ENCODE data around the gene ZNF444. TPM values are rescaled to one million over a fixed set of nuclear protein-coding genes. Genes with fewer than 3 reads are reported as not detected.

The ZNF444 gene
- polyA plus RNA-seq, 1 experiment = 9.9 TPM

- no peak overlapping the region for H3K4me3 ChIP-seq (ENCODE audit: low read depth, low read length)
- TF ChIP-seq, protein P1, sequence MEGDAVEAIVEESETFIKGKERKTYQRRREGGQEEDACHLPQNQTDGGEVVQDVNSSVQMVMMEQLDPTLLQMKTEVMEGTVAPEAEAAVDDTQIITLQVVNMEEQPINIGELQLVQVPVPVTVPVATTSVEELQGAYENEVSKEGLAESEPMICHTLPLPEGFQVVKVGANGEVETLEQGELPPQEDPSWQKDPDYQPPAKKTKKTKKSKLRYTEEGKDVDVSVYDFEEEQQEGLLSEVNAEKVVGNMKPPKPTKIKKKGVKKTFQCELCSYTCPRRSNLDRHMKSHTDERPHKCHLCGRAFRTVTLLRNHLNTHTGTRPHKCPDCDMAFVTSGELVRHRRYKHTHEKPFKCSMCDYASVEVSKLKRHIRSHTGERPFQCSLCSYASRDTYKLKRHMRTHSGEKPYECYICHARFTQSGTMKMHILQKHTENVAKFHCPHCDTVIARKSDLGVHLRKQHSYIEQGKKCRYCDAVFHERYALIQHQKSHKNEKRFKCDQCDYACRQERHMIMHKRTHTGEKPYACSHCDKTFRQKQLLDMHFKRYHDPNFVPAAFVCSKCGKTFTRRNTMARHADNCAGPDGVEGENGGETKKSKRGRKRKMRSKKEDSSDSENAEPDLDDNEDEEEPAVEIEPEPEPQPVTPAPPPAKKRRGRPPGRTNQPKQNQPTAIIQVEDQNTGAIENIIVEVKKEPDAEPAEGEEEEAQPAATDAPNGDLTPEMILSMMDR (IDR thresholded peaks at IDR 0.05; ENCODE audit: low read depth, low read length) = no peak
- no peaks in the 10 kb centered on the region for H3K27me3 ChIP-seq (ENCODE audit: control insufficient read depth, insufficient read depth, low read length)
- POLR2A ChIA-PET = no interaction called here
- no peak overlapping the region for H3K27ac ChIP-seq (ENCODE audit: low read depth, low read length)
- no peaks in the 10 kb centered on the region; the same call in 1 of the 2 replicates for H3K9me3 ChIP-seq (ENCODE audit: control insufficient read depth, insufficient read depth, low read length)
- DNase-seq (ENCODE audit: low read depth, low spot score) = no peak
- CTCF ChIA-PET = interaction anchor here (0.7 kb wide), 1 partner anchor 49 kb away, joined by 3 read pairs; no protein-coding TSS in a partner anchor
Observed at GRCh38 chr19:56115490-56115889, 25.6 kb upstream of the ZNF444 start.

DNA sequence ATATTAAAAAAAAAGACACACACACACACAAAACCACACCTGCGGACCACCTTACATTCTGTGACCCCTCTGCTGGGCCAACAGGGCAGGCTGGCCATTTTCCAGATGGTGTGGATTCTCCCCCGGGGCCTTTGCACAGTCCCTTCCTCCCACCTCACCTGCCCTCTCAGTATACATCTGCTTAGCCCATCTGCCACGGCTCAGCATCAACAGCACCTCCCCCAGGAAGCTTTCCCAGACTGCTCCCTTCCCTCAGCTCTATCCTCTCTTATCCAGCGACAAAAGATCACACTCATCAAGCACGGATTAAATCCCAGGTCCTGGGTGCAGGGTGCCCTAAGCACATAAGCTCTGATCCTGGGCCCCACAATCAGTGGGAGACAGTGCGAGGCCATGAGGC is 24.5 kb upstream of the ZNF444 start:
- TF ChIP-seq, protein P1 (IDR thresholded peaks at IDR 0.05; ENCODE audit: low read depth, low read length) = no peak
- Histone ChIP-seq H3K27me3 (ENCODE audit: control insufficient read depth, insufficient read depth, low read length) (no peaks in the 10 kb centered on the region), H3K9me3 (ENCODE audit: control insufficient read depth, insufficient read depth, low read length) (no peaks in the 10 kb centered on the region; the same call in 1 of the 2 replicates), H3K27ac (ENCODE audit: low read depth, low read length) (no peak overlapping the region), H3K4me3 (ENCODE audit: low read depth, low read length) (no peak overlapping the region)
- no peak for DNase-seq (ENCODE audit: low read depth, low spot score)
- POLR2A ChIA-PET = no interaction called here
- CTCF ChIA-PET = no interaction called here

- Histone ChIP-seq H3K4me3 (ENCODE audit: low read depth, low read length) (no peak overlapping the region), H3K27me3 (ENCODE audit: control insufficient read depth, insufficient read depth, low read length) (no peaks in the 10 kb centered on the region), H3K27ac (ENCODE audit: low read depth, low read length) (no peak overlapping the region), H3K9me3 (ENCODE audit: control insufficient read depth, insufficient read depth, low read length) (no peaks in the 10 kb centered on the region; the same call in 1 of the 2 replicates)
- TF ChIP-seq, protein P1 (IDR thresholded peaks at IDR 0.05; ENCODE audit: low read depth, low read length) = no peak
- no peak for DNase-seq (ENCODE audit: low read depth, low spot score)
- ChIA-PET POLR2A (no interaction called here), CTCF (no interaction called here)
Observed at GRCh38 chr19:56117376-56117884, 23.7 kb upstream of the ZNF444 start.

GRCh38 chr19:56117889-56118288 is 23.2 kb upstream of the ZNF444 start:
- Histone ChIP-seq H3K4me3 (ENCODE audit: low read depth, low read length) (no peak overlapping the region), H3K9me3 (ENCODE audit: control insufficient read depth, insufficient read depth, low read length) (no peaks in the 10 kb centered on the region; the same call in 1 of the 2 replicates), H3K27ac (ENCODE audit: low read depth, low read length) (peak overlapping the region; percentile 2), H3K27me3 (ENCODE audit: control insufficient read depth, insufficient read depth, low read length) (no peaks in the 10 kb centered on the region)
- POLR2A ChIA-PET = no interaction called here
- TF ChIP-seq, protein P1 (IDR thresholded peaks at IDR 0.05; ENCODE audit: low read depth, low read length) = no peak
- DNase-seq (ENCODE audit: low read depth, low spot score) = no peak
- CTCF ChIA-PET = no interaction called here

DNA sequence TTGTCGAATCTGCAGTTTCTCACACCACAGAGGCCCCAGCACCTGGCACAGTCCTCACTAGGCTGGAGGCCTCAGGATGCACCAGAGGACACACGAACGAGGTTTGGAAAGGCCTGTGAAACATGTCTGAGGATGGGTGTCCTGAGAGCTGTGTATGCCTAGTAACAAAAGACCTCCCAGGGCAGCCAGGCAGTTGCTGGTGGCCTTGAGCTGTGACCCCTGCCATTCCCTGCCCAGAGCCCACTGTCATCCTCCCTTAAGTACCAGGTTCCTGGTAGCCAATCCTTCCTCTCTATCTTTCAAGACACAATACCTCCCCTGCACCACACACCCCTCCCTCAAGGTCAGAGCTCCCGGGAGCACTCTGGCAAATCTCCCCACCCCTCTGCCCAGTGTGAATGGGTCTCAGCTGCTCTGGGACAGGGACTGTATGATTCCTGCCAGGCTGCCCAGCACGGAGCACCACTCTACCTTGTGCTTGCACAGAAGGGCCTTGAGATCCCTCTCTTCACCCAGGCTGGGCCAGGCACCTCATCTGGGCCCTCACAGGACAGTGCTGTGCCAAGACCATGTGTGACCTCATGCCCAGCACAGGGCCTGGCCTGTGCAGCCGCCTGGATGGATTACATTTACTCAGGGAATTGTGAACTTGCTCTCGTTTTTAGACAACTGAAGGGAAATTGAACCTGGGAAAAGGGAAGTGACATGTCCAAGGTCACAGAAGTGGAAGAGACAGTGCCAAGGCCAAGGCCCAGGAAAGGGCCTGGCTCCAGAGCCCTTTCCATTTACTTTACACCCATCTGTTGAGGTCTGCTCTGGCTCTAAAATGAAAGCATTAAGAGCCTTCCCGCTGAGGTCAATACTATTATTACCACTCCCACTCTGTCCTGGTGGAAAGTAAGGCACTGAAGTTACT is 22.2 kb upstream of the ZNF444 start:
- Histone ChIP-seq H3K9me3 (ENCODE audit: control insufficient read depth, insufficient read depth, low read length) (no peaks in the 10 kb centered on the region; the same call in 1 of the 2 replicates), H3K27me3 (ENCODE audit: control insufficient read depth, insufficient read depth, low read length) (no peaks in the 10 kb centered on the region), H3K27ac (ENCODE audit: low read depth, low read length) (peak overlapping the region; percentile 4), H3K4me3 (ENCODE audit: low read depth, low read length) (peak overlapping the region; percentile 73)
- CTCF ChIA-PET = no interaction called here
- DNase-seq (ENCODE audit: low read depth, low spot score) = no peak
- POLR2A ChIA-PET = interaction anchor here (1.0 to 1.6 kb wide), 3 partner anchors 11 to 22 kb away, joined by 3 to 8 read pairs (median 5); partner anchors contain the start of gene ZNF444
- TF ChIP-seq, protein P1 (IDR thresholded peaks at IDR 0.05; ENCODE audit: low read depth, low read length) = no peak
